CD14-positive monocyte (primary cell): ENCODE measurements around the gene NBEA. TPM values are rescaled to one million over a fixed set of nuclear protein-coding genes. Genes with fewer than 3 reads are reported as not detected.

Source experiments
- DNase-seq, 3 donors: peaks; one replicate each; pipeline ENCODE4 v3.0.0-alpha.2; 2011 to 2022
- H2AFZ ChIP-seq: 2 replicates; pipeline ENCODE4 v1.6.0; 2012; ENCODE audit warnings: mild to moderate bottlenecking, low read depth, low read length, inconsistent platforms; ENCODE audit not compliant: insufficient read depth, poor library complexity, severe bottlenecking
- H3K27ac ChIP-seq, 2 donors: 1 replicate in 1 of 2; 2 replicates in 1 of 2; pipeline ENCODE4 v1.5.1; 2012 to 2013; ENCODE audit warnings: low read length in 2 of 2, control low read depth in 1 of 2, inconsistent platforms in 1 of 2, low read depth in 1 of 2, mild to moderate bottlenecking in 1 of 2
- H3K27me3 ChIP-seq, 2 donors: one replicate each; pipeline versions ENCODE4 v1.6.0 to v1.6.1; 2011 to 2013; ENCODE audit warnings: low read length in 2 of 2; ENCODE audit not compliant: control insufficient read depth in 2 of 2, insufficient read depth in 2 of 2
- H3K36me3 ChIP-seq, 2 donors: replicated peaks in 1 of 2; 1 replicate in 1 of 2; 2 replicates in 1 of 2; pipeline versions ENCODE4 v1.5.1 to v1.6.1; 2012 to 2013; ENCODE audit warnings: low read length in 2 of 2, control low read depth in 1 of 2, inconsistent platforms in 1 of 2, mild to moderate bottlenecking in 1 of 2; ENCODE audit not compliant: insufficient read depth in 2 of 2, control insufficient read depth in 1 of 2
- H3K4me1 ChIP-seq, 2 donors: 1 replicate in 1 of 2; 2 replicates in 1 of 2; pipeline versions ENCODE4 v1.5.1 to v1.6.1; 2012 to 2013; ENCODE audit warnings: low read length in 2 of 2, control low read depth in 1 of 2, inconsistent platforms in 1 of 2, mild to moderate bottlenecking in 1 of 2, moderate library complexity in 1 of 2; ENCODE audit not compliant: insufficient read depth in 2 of 2, control insufficient read depth in 1 of 2
- H3K4me2 ChIP-seq: replicated peaks from 2 replicates; pipeline ENCODE3; 2012; ENCODE audit warnings: low read length, moderate library complexity, mild to moderate bottlenecking; ENCODE audit not compliant: poor library complexity, severe bottlenecking; ENCODE audit errors: extremely low read depth
- H3K4me3 ChIP-seq, 3 experiments: fragments of 200-600 bp in 1 of 3; sonication (generic) in 1 of 3; replicated peaks in 1 of 3; 1 replicate in 2 of 3; 2 replicates in 1 of 3; pipeline ENCODE4 v1.5.1; 2011 to 2013; ENCODE audit warnings: low read length in 3 of 3, mild to moderate bottlenecking in 3 of 3, control low read depth in 2 of 3, low read depth in 2 of 3, inconsistent platforms in 1 of 3, moderate library complexity in 1 of 3
- H3K79me2 ChIP-seq: 2 replicates; pipeline ENCODE4 v1.6.0; 2012; ENCODE audit warnings: mild to moderate bottlenecking, control low read depth, inconsistent platforms, low read length, moderate library complexity; ENCODE audit not compliant: insufficient read depth
- H3K9ac ChIP-seq: 2 replicates; pipeline ENCODE4 v1.6.0; 2017; ENCODE audit warnings: low read length, mild to moderate bottlenecking; ENCODE audit not compliant: insufficient read depth, poor library complexity, severe bottlenecking
- H3K9me3 ChIP-seq, 2 donors: replicated peaks in 1 of 2; 1 replicate in 1 of 2; 2 replicates in 1 of 2; pipeline versions ENCODE4 v1.5.1 to v1.6.1; 2012 to 2013; ENCODE audit warnings: low read length in 2 of 2, control low read depth in 1 of 2; ENCODE audit not compliant: control insufficient read depth in 1 of 2, insufficient read depth in 1 of 2
- H4K20me1 ChIP-seq: 2 replicates; pipeline ENCODE4 v1.6.0; 2012; ENCODE audit warnings: mild to moderate bottlenecking, low read length, control low read depth, moderate library complexity; ENCODE audit not compliant: insufficient read depth
- H3K27ac Mint-ChIP-seq, 7 donors: one replicate each; pipeline ENCODE4 v1.8.0; 2020; ENCODE audit warnings: mild to moderate bottlenecking in 7 of 7, mixed read lengths in 7 of 7, moderate library complexity in 6 of 7, inconsistent platforms in 2 of 7
- H3K27me3 Mint-ChIP-seq, 3 donors: one replicate each; pipeline ENCODE4 v1.8.0; 2021 to 2022; ENCODE audit warnings: low read depth in 3 of 3, mild to moderate bottlenecking in 3 of 3, mixed read lengths in 3 of 3, moderate library complexity in 3 of 3, inconsistent platforms in 1 of 3
- H3K36me3 Mint-ChIP-seq, 2 donors: one replicate each; pipeline ENCODE4 v1.8.0; 2020; ENCODE audit warnings: mixed read lengths in 2 of 2, inconsistent platforms in 1 of 2, mild to moderate bottlenecking in 1 of 2
- H3K4me1 Mint-ChIP-seq: one replicate; pipeline ENCODE4 v1.8.0; 2020; ENCODE audit warnings: mild to moderate bottlenecking, mixed read lengths
- H3K4me3 Mint-ChIP-seq, 2 donors: one replicate each; pipeline ENCODE4 v1.8.0; 2020; ENCODE audit warnings: mild to moderate bottlenecking in 2 of 2, mixed read lengths in 2 of 2, moderate library complexity in 1 of 2
- H3K9me3 Mint-ChIP-seq, 7 donors: one replicate each; pipeline ENCODE4 v1.8.0; 2020 to 2022; ENCODE audit warnings: mixed read lengths in 7 of 7, mild to moderate bottlenecking in 6 of 7, moderate library complexity in 6 of 7, inconsistent platforms in 2 of 7
- CTCF ChIP-seq: fragments of 200-600 bp; IDR thresholded peaks from one replicate; pipeline ENCODE4 v1.8.0; 2022; ENCODE audit warnings: antibody characterized with exemption, mild to moderate bottlenecking
- WGBS: methylation state at CpG from one replicate; pipeline ENCODE4 v1.1.5; 2013; ENCODE audit warnings: missing lambda C conversion rate; ENCODE audit not compliant: insufficient coverage; 5-methylcytosine and 5-hydroxymethylcytosine counted together
- intact Hi-C, 2 donors: fragments of 100-400 bp; cut with micrococcal nuclease; formaldehyde crosslinking; loops; one replicate each; pipeline versions ENCODE4 v1.15.0 to v1.15.1; 2023
- polyA plus RNA-seq, 3 donors: library from polyadenylated mRNA; depleted of rRNA in 1 of 3; unstranded in 2 of 3; stranded (reverse) in 1 of 3; fragments of 300-500 nt in 2 of 3; fragments of >200 nt in 1 of 3; fragmentation: Illumina TruSeq in 2 of 3; gene quantifications; 1 replicate in 2 of 3; 2 replicates in 1 of 3; pipeline ENCODE4 v1.2.3, GENCODE V29; 2012 to 2021

Gene NBEA
- polyA plus RNA-seq, 3 donors: 0.03 to 0.23 (median 0.08) TPM

GRCh38 chr13:35225159-35225558 is 283.1 kb downstream of the NBEA start:
- no peaks in the 10 kb centered on the region for H3K4me1 ChIP-seq
- H2AFZ ChIP-seq: no peak overlapping the region
- no peak for TF ChIP-seq CTCF
- Mint-ChIP-seq H3K4me1 (no peaks in the 10 kb centered on the region), H3K27ac (no peak overlapping the region), H3K36me3 (no peaks in the 10 kb centered on the region), H3K27me3 (peaks cover 0 to 3% (median 0%) of the 10 kb centered on the region in 3 donors), H3K9me3 (peaks cover 0 to 5% (median 3%) of the 10 kb centered on the region in 7 donors), H3K4me3 (no peak overlapping the region)
- H3K4me2 ChIP-seq: no peak overlapping the region
- H3K27me3 ChIP-seq: no peaks in the 10 kb centered on the region
- DNase-seq: no peak
- H3K9ac ChIP-seq: no peak overlapping the region
- no peaks in the 10 kb centered on the region for H3K36me3 ChIP-seq
- no peak overlapping the region for H3K27ac ChIP-seq
- no peaks in the 10 kb centered on the region for H3K9me3 ChIP-seq
- no peak overlapping the region for H3K4me3 ChIP-seq
- intact Hi-C loops: no loop called here
- no peaks in the 10 kb centered on the region for H4K20me1 ChIP-seq
- H3K79me2 ChIP-seq: no peaks in the 10 kb centered on the region
- no CpG with 5 or more reads among the region's 1 CpG for WGBS

- no peaks in the 10 kb centered on the region for H3K36me3 Mint-ChIP-seq
Observed at GRCh38 chr13:35225582-35225981, 283.5 kb downstream of the NBEA start.

More at GRCh38 chr13:35225582-35225981, 283.5 kb downstream of the NBEA start:
- H2AFZ ChIP-seq: no peak overlapping the region
- H3K79me2 ChIP-seq: no peaks in the 10 kb centered on the region
- WGBS: no CpG with 5 or more reads among the region's 2 CpGs
- H3K4me3 Mint-ChIP-seq: no peak overlapping the region
- DNase-seq: no peak
- H3K27ac ChIP-seq: no peak overlapping the region
- no peaks in the 10 kb centered on the region for H3K36me3 ChIP-seq
- no peaks in the 10 kb centered on the region for H4K20me1 ChIP-seq
- H3K9me3 ChIP-seq: no peaks in the 10 kb centered on the region
- intact Hi-C loops: no loop called here
- peaks cover 0 to 3% (median 1%) of the 10 kb centered on the region in 7 donors for H3K9me3 Mint-ChIP-seq
- no peak for TF ChIP-seq CTCF
- H3K27me3 Mint-ChIP-seq: peaks cover 0 to 3% (median 0%) of the 10 kb centered on the region in 3 donors
- no peak overlapping the region for H3K4me3 ChIP-seq
- no peak overlapping the region for H3K4me2 ChIP-seq
- H3K27ac Mint-ChIP-seq: no peak overlapping the region
- H3K9ac ChIP-seq: no peak overlapping the region
- no peaks in the 10 kb centered on the region for H3K4me1 Mint-ChIP-seq
- H3K27me3 ChIP-seq: no peaks in the 10 kb centered on the region
- H3K4me1 ChIP-seq: no peaks in the 10 kb centered on the region
